ENCODE results near the gene CDK8. TPM values are rescaled to one million over a fixed set of nuclear protein-coding genes. Genes with fewer than 3 reads are reported as not detected.

The CDK8 gene
- 10 to 100 TPM; 26.9 to 28.4 TPM for total RNA-seq

- POLR2A ChIA-PET, result interaction anchor here (0.9 kb wide), 1 partner anchor 1885 kb away, joined by 8 read pairs; no protein-coding TSS in a partner anchor
- CTCF ChIA-PET, result no interaction called here
Observed at GRCh38 chr13:26253787-26254582, at the start of gene CDK8. Gene CDK8 (plus strand): TSS chr13:26254129. CDS start chr13:26254642, 513 bp downstream.

- ChIA-PET POLR2A (no interaction called here), CTCF (no interaction called here)
Observed at GRCh38 chr13:26208287-26208686, 45.6 kb upstream of the CDK8 start.

- ChIA-PET POLR2A (no interaction called here), CTCF (no interaction called here)
Observed at GRCh38 chr13:26213345-26213744, 40.6 kb upstream of the CDK8 start.

GRCh38 chr13:26213982-26214381, 39.9 kb upstream of the CDK8 start:
- ChIA-PET POLR2A (no interaction called here), CTCF (no interaction called here)

GRCh38 chr13:26216042-26216441, 37.9 kb upstream of the CDK8 start:
- ChIA-PET CTCF (interaction anchor here (1.2 kb wide), 1 partner anchor 12 kb away, joined by 3 read pairs; no protein-coding TSS in a partner anchor), POLR2A (no interaction called here)

- POLR2A ChIA-PET, result no interaction called here
- CTCF ChIA-PET, result no interaction called here
Observed at GRCh38 chr13:26219726-26220125, 34.2 kb upstream of the CDK8 start.

GRCh38 chr13:26220575-26220974, 33.4 kb upstream of the CDK8 start:
- ChIA-PET POLR2A (interaction anchor here (1.1 kb wide), 1 partner anchor 10 kb away, joined by 5 read pairs; no protein-coding TSS in a partner anchor), CTCF (interaction anchor here (2.0 kb wide), 1 partner anchor 35 kb away, joined by 17 read pairs; no protein-coding TSS in a partner anchor)

GRCh38 chr13:26221399-26221720, 32.6 kb upstream of the CDK8 start:
- ChIA-PET POLR2A (interaction anchor here (1.1 to 1.6 kb wide), 2 partner anchors 11 to 34 kb away, joined by 3 to 5 read pairs; no protein-coding TSS in a partner anchor), CTCF (interaction anchor here (2.0 kb wide), 1 partner anchor 36 kb away, joined by 17 read pairs; no protein-coding TSS in a partner anchor)

- CTCF ChIA-PET, result interaction anchor here (2.0 kb wide), 1 partner anchor 36 kb away, joined by 17 read pairs; no protein-coding TSS in a partner anchor
- POLR2A ChIA-PET, result interaction anchor here (1.1 to 1.6 kb wide), 3 partner anchors 11 to 36 kb away, joined by 3 to 8 read pairs (median 5); no protein-coding TSS in a partner anchor
Observed at GRCh38 chr13:26221721-26222519, 32.0 kb upstream of the CDK8 start, which contains the start of gene RNF6. Gene RNF6 (minus strand): TSS chr13:26222314. CDS start chr13:26219649, 2,665 bp downstream.

GRCh38 chr13:26222520-26223046, 31.3 kb upstream of the CDK8 start:
- CTCF ChIA-PET, result interaction anchor here (0.8 to 2.0 kb wide), 2 partner anchors 11 to 37 kb away, joined by 3 to 17 read pairs; no protein-coding TSS in a partner anchor
- POLR2A ChIA-PET, result interaction anchor here (1.4 to 1.6 kb wide), 2 partner anchors 33 to 37 kb away, joined by 3 to 8 read pairs; no protein-coding TSS in a partner anchor

GRCh38 chr13:26225896-26226617, 27.9 kb upstream of the CDK8 start:
- ChIA-PET CTCF (no interaction called here), POLR2A (no interaction called here)

GRCh38 chr13:26227166-26227971, 26.6 kb upstream of the CDK8 start:
- POLR2A ChIA-PET, result no interaction called here
- CTCF ChIA-PET, result interaction anchor here (1.5 kb wide), 1 partner anchor 41 kb away, joined by 3 read pairs; no protein-coding TSS in a partner anchor

GRCh38 chr13:26228096-26228495, 25.8 kb upstream of the CDK8 start:
- CTCF ChIA-PET, result interaction anchor here (1.5 kb wide), 1 partner anchor 42 kb away, joined by 3 read pairs; no protein-coding TSS in a partner anchor

GRCh38 chr13:26229080-26229615, 24.8 kb upstream of the CDK8 start:
- ChIA-PET CTCF (no interaction called here), POLR2A (no interaction called here)

More at GRCh38 chr13:26228096-26228495, 25.8 kb upstream of the CDK8 start:
- POLR2A ChIA-PET, result no interaction called here

GRCh38 chr13:26230703-26231102, 23.2 kb upstream of the CDK8 start:
- POLR2A ChIA-PET, result no interaction called here
- CTCF ChIA-PET, result no interaction called here

GRCh38 chr13:26236296-26236695, 17.6 kb upstream of the CDK8 start:
- ChIA-PET POLR2A (no interaction called here), CTCF (no interaction called here)

- POLR2A ChIA-PET, result no interaction called here
- CTCF ChIA-PET, result no interaction called here
Observed at GRCh38 chr13:26246154-26246553, 7.8 kb upstream of the CDK8 start.

- ChIA-PET POLR2A (no interaction called here), CTCF (no interaction called here)
Observed at GRCh38 chr13:26247011-26247410, 6.9 kb upstream of the CDK8 start.

All from activated CD8-positive, alpha-beta memory T cell treated with anti-CD3 and anti-CD28 coated beads for 36 hours (primary cell).